OCI-LY7 (cell line): ENCODE data around the gene UNC50. TPM values are rescaled to one million over a fixed set of nuclear protein-coding genes. Genes with fewer than 3 reads are reported as not detected.

ENCODE experiments used
- BruUV-seq: library from RNA; stranded (reverse); fragments of 400-500 nt; replicated peaks from 2 replicates; lab custom pipeline; 2021; lab: Mats Ljungman, UMichigan
- CTCF ChIA-PET: fragments of 300-600 bp; sonication (Branson Sonifier 250); formaldehyde crosslinking; loops from one replicate; lab custom pipeline; 2022; ENCODE audit warnings: antibody characterized with exemption; ENCODE audit not compliant: unreplicated experiment; lab: Charles Lee
- POLR2A ChIA-PET: fragments of 300-600 bp; sonication (Branson Sonifier 250); formaldehyde crosslinking; loops from one replicate; lab custom pipeline; 2022; ENCODE audit warnings: antibody characterized with exemption; lab: Charles Lee
- DNase-seq: peaks from one replicate; pipeline ENCODE4 v3.0.0-alpha.2; 2015; ENCODE audit warnings: low spot score
- H2AFZ ChIP-seq: fragments of 200-600 bp; sonication (generic), shearing (Covaris generic); 2 replicates; pipeline ENCODE4 v1.6.1; 2014; ENCODE audit warnings: mild to moderate bottlenecking, antibody characterized with exemption, low read length, moderate library complexity
- H3K27ac ChIP-seq: fragments of 200-600 bp; sonication (generic); 2 replicates; pipeline ENCODE4 v1.5.1; 2014; ENCODE audit warnings: mixed run types, low read depth, mild to moderate bottlenecking, moderate library complexity, low read length, inconsistent platforms; ENCODE audit not compliant: poor library complexity, severe bottlenecking
- H3K36me3 ChIP-seq: fragments of 200-600 bp; sonication (generic); 2 replicates; pipeline ENCODE4 v1.6.1; 2014; ENCODE audit warnings: mild to moderate bottlenecking, antibody characterized with exemption, low read length, moderate library complexity, mixed read lengths; ENCODE audit not compliant: insufficient read depth
- H3K4me1 ChIP-seq: fragments of 200-600 bp; sonication (generic); 2 replicates; pipeline ENCODE4 v1.5.1; 2014; ENCODE audit warnings: mild to moderate bottlenecking, low read length; ENCODE audit not compliant: insufficient read depth, poor library complexity, severe bottlenecking
- H3K4me2 ChIP-seq: fragments of 200-600 bp; sonication (generic); 2 replicates; pipeline ENCODE4 v1.6.1; 2014; ENCODE audit warnings: mild to moderate bottlenecking, low read length
- H3K4me3 ChIP-seq: fragments of 200-600 bp; sonication (generic); 2 replicates; pipeline ENCODE4 v1.5.1; 2014; ENCODE audit warnings: mild to moderate bottlenecking, low read depth, low read length; ENCODE audit not compliant: poor library complexity, severe bottlenecking
- H3K79me2 ChIP-seq: fragments of 200-600 bp; sonication (generic); 2 replicates; pipeline ENCODE4 v1.6.1; 2016; ENCODE audit warnings: low read depth, mild to moderate bottlenecking, low read length, moderate library complexity, mixed read lengths; ENCODE audit not compliant: insufficient read depth
- H3K9me2 ChIP-seq: fragments of 200-600 bp; sonication (generic); 2 replicates; pipeline ENCODE4 v1.6.1; 2016; ENCODE audit warnings: mild to moderate bottlenecking, low read length, mixed read lengths; ENCODE audit not compliant: insufficient read depth
- H3K9me3 ChIP-seq: fragments of 200-600 bp; sonication (generic); 2 replicates; pipeline ENCODE4 v1.6.1; 2014; ENCODE audit warnings: mild to moderate bottlenecking, mixed run types, low read length, mixed read lengths
- H4K20me1 ChIP-seq: fragments of 200-600 bp; sonication (generic); 2 replicates; pipeline ENCODE4 v1.6.1; 2014; ENCODE audit warnings: mild to moderate bottlenecking, antibody characterized with exemption, low read length, moderate library complexity, mixed read lengths; ENCODE audit not compliant: insufficient read depth
- CTCF ChIP-seq: fragments of 200-600 bp; sonication (generic); conservative IDR thresholded peaks from 2 replicates; pipeline ENCODE4 v1.5.1; 2014; ENCODE audit warnings: mild to moderate bottlenecking, antibody characterized with exemption, low read length, moderate library complexity, mixed read lengths
- EZH2phosphoT487 ChIP-seq: fragments of 200-600 bp; sonication (generic); IDR thresholded peaks from 2 replicates; pipeline ENCODE4 v1.6.1; 2018; ENCODE audit warnings: low read depth, borderline replicate concordance, mild to moderate bottlenecking, mixed run types, antibody characterized with exemption, low read length, moderate library complexity, mixed read lengths
- intact Hi-C: fragments of 100-400 bp; cut with micrococcal nuclease; formaldehyde crosslinking; loops from one replicate; pipeline ENCODE4 v1.10.0; 2022; ENCODE audit not compliant: unreplicated experiment
- total RNA-seq, 2 experiments: library from RNA; depleted of rRNA in 1 of 2; stranded (reverse); fragments of >200 nt in 1 of 2; shearing (Covaris generic) in 1 of 2; gene quantifications; 2 replicates each; pipeline ENCODE4 v1.2.3, GENCODE V29; 2014 to 2022

Gene UNC50
- total RNA-seq, 2 experiments from 2014 or later: 24.4 to 33.3 TPM

- H4K20me1 ChIP-seq: no peaks in the 10 kb centered on the region
- TF ChIP-seq CTCF: no peak
- TF ChIP-seq EZH2phosphoT487: no peak
- peak overlapping the region; percentile 43 for H3K4me2 ChIP-seq
- H2AFZ ChIP-seq: peak overlapping the region; percentile 7; the same call in 1 of the 2 replicates
- DNase-seq: peak; percentile 35
- peaks cover 18% of the 10 kb centered on the region for H3K4me1 ChIP-seq
- peaks cover 16% of the 10 kb centered on the region; the same call in 1 of the 2 replicates for H3K36me3 ChIP-seq
- H3K79me2 ChIP-seq: no peaks in the 10 kb centered on the region
- no peaks in the 10 kb centered on the region for H3K9me3 ChIP-seq
- intact Hi-C loops: no loop called here
- H3K9me2 ChIP-seq: no peaks in the 10 kb centered on the region
- H3K4me3 ChIP-seq: no peak overlapping the region
- no TSS peak for BruUV-seq
- CTCF ChIA-PET: interaction anchor here (0.5 kb wide), 1 partner anchor 204 kb away, joined by 3 read pairs; no protein-coding TSS in a partner anchor
- POLR2A ChIA-PET: interaction anchor here (0.6 to 0.7 kb wide), 2 partner anchors 205 to 245 kb away, joined by 3 to 4 read pairs; no protein-coding TSS in a partner anchor
- H3K27ac ChIP-seq: no peak overlapping the region
Observed at GRCh38 chr2:98623657-98624056, 15.3 kb downstream of the UNC50 start.

- Histone ChIP-seq H3K4me2 (no peak overlapping the region), H4K20me1 (no peaks in the 10 kb centered on the region), H3K36me3 (no peaks in the 10 kb centered on the region), H3K79me2 (no peaks in the 10 kb centered on the region), H3K9me3 (no peaks in the 10 kb centered on the region), H3K27ac (no peak overlapping the region), H3K9me2 (no peaks in the 10 kb centered on the region), H3K4me3 (no peak overlapping the region), H3K4me1 (peaks cover under 1% of the 10 kb centered on the region), H2AFZ (no peak overlapping the region)
- ChIA-PET CTCF (no interaction called here), POLR2A (no interaction called here)
- TF ChIP-seq EZH2phosphoT487 (no peak), CTCF (no peak)
- BruUV-seq: no TSS peak
- no peak for DNase-seq
- intact Hi-C loops: no loop called here
Observed at GRCh38 chr2:98632351-98632750, 24.0 kb downstream of the UNC50 start.

GRCh38 chr2:98634406-98635092, 26.2 kb downstream of the UNC50 start:
- TF ChIP-seq EZH2phosphoT487 (no peak), CTCF (peak; percentile 71)
- Histone ChIP-seq H3K4me2 (no peak overlapping the region), H3K4me1 (peaks cover 6% of the 10 kb centered on the region), H3K36me3 (no peaks in the 10 kb centered on the region), H3K9me3 (no peaks in the 10 kb centered on the region), H2AFZ (no peak overlapping the region), H3K79me2 (no peaks in the 10 kb centered on the region), H4K20me1 (no peaks in the 10 kb centered on the region), H3K4me3 (no peak overlapping the region), H3K9me2 (no peaks in the 10 kb centered on the region), H3K27ac (no peak overlapping the region)
- no peak for DNase-seq
- BruUV-seq: no TSS peak
- POLR2A ChIA-PET: no interaction called here
- CTCF ChIA-PET: no interaction called here
- intact Hi-C loops: no loop called here
